Liver (tissue), 9 donors: ENCODE data around the gene PPP2R5C. TPM values are rescaled to one million over a fixed set of nuclear protein-coding genes. Genes with fewer than 3 reads are reported as not detected.

Experiments
- DNase-seq: peaks from one replicate; pipeline ENCODE4 v3.0.0-alpha.2; 2017; ENCODE audit warnings: low spot score
- H3K27ac ChIP-seq, 2 donors: one replicate each; pipeline ENCODE4 v1.7.0; 2013; ENCODE audit warnings: inconsistent platforms in 2 of 2, low read length in 2 of 2, control low read depth in 1 of 2, low read depth in 1 of 2, mild to moderate bottlenecking in 1 of 2
- H3K27me3 ChIP-seq, 4 donors: one replicate each; pipeline versions ENCODE4 v1.6.1 to v1.7.0; 2013; ENCODE audit warnings: low read length in 3 of 4, inconsistent platforms in 1 of 4, mild to moderate bottlenecking in 1 of 4, moderate library complexity in 1 of 4; ENCODE audit not compliant: control insufficient read depth in 4 of 4, insufficient read depth in 4 of 4
- H3K36me3 ChIP-seq, 4 donors: one replicate each; pipeline versions ENCODE4 v1.6.1 to v1.7.0; 2013; ENCODE audit warnings: low read length in 3 of 4, mild to moderate bottlenecking in 3 of 4, low read depth in 1 of 4, moderate library complexity in 1 of 4; ENCODE audit not compliant: control insufficient read depth in 4 of 4, insufficient read depth in 3 of 4
- H3K4me1 ChIP-seq, 4 donors: one replicate each; pipeline versions ENCODE4 v1.6.1 to v1.7.0; 2013; ENCODE audit warnings: low read length in 3 of 4, mild to moderate bottlenecking in 3 of 4, moderate library complexity in 1 of 4; ENCODE audit not compliant: control insufficient read depth in 4 of 4, insufficient read depth in 4 of 4
- H3K4me3 ChIP-seq, 3 donors: one replicate each; pipeline versions ENCODE4 v1.6.1 to v1.7.0; 2013; ENCODE audit warnings: low read length in 3 of 3, control low read depth in 1 of 3, low read depth in 1 of 3, mild to moderate bottlenecking in 1 of 3
- H3K9ac ChIP-seq, 2 donors: one replicate each; pipeline ENCODE4 v1.7.0; 2013; ENCODE audit warnings: low read length in 2 of 2, mild to moderate bottlenecking in 2 of 2, moderate library complexity in 2 of 2, control low read depth in 1 of 2, low read depth in 1 of 2
- H3K9me3 ChIP-seq, 4 donors: one replicate each; pipeline versions ENCODE4 v1.6.1 to v1.7.0; 2013; ENCODE audit warnings: low read length in 3 of 4; ENCODE audit not compliant: control insufficient read depth in 4 of 4
- EGR1 ChIP-seq, 2 donors: IDR thresholded peaks; 2 replicates each; pipeline ENCODE4 v1.6.1; 2016 to 2018; ENCODE audit warnings: antibody characterized with exemption in 2 of 2, low read depth in 2 of 2
- FOXA1 ChIP-seq: IDR thresholded peaks from 2 replicates; pipeline ENCODE4 v1.6.1; 2016; ENCODE audit warnings: antibody characterized with exemption
- FOXA2 ChIP-seq: IDR thresholded peaks from 2 replicates; pipeline ENCODE4 v1.6.1; 2016; ENCODE audit warnings: antibody characterized with exemption
- GABPA ChIP-seq, 2 donors: IDR thresholded peaks in 1 of 2; conservative IDR thresholded peaks in 1 of 2; 2 replicates each; pipeline ENCODE4 v1.6.1; 2016; ENCODE audit warnings: antibody characterized with exemption in 2 of 2, mild to moderate bottlenecking in 1 of 2, moderate library complexity in 1 of 2
- HNF4A ChIP-seq, 2 donors: conservative IDR thresholded peaks; 2 replicates each; pipeline ENCODE4 v1.6.1; 2016; ENCODE audit warnings: antibody characterized with exemption in 2 of 2, mild to moderate bottlenecking in 2 of 2
- HNF4G ChIP-seq: IDR thresholded peaks from 2 replicates; pipeline ENCODE4 v1.6.1; 2016; ENCODE audit warnings: antibody characterized with exemption
- NR2F2 ChIP-seq: IDR thresholded peaks from 2 replicates; pipeline ENCODE4 v1.6.1; 2016; ENCODE audit warnings: antibody characterized with exemption
- RAD21 ChIP-seq, 2 donors: IDR thresholded peaks; 2 replicates each; pipeline ENCODE4 v1.6.1; 2016; ENCODE audit warnings: antibody characterized with exemption in 2 of 2, mild to moderate bottlenecking in 2 of 2
- REST ChIP-seq: IDR thresholded peaks from 2 replicates; pipeline ENCODE4 v1.6.1; 2016; ENCODE audit warnings: antibody characterized with exemption, mild to moderate bottlenecking
- RXRA ChIP-seq, 2 donors: IDR thresholded peaks; 2 replicates each; pipeline ENCODE4 v1.6.1; 2017 to 2018; ENCODE audit warnings: antibody characterized with exemption in 2 of 2, mild to moderate bottlenecking in 1 of 2
- SP1 ChIP-seq: IDR thresholded peaks from 2 replicates; pipeline ENCODE4 v1.6.1; 2018; ENCODE audit warnings: antibody characterized with exemption, mild to moderate bottlenecking
- YY1 ChIP-seq: IDR thresholded peaks from 2 replicates; pipeline ENCODE4 v1.6.1; 2016; ENCODE audit warnings: antibody characterized with exemption, mild to moderate bottlenecking
- ZBTB33 ChIP-seq: IDR thresholded peaks from 2 replicates; pipeline ENCODE4 v1.6.1; 2016; ENCODE audit warnings: antibody characterized with exemption
- WGBS: extraction: QIAGEN DNeasy Blood & Tissue Kit; methylation state at CpG from one replicate; pipeline ENCODE4 v1.1.7; 2013; 5-methylcytosine and 5-hydroxymethylcytosine counted together
- polyA plus RNA-seq, 2 donors: library from polyadenylated mRNA; stranded (reverse) in 1 of 2; unstranded in 1 of 2; fragments of 200-250 nt in 1 of 2; fragments of >200 nt in 1 of 2; fragmentation: Nextera tagmentation in 1 of 2; extraction: Ambion mirVana in 1 of 2; gene quantifications; one replicate each; pipeline versions ENCODE4 v1.2.1 to v1.2.3, GENCODE V29; 2013 to 2015
- total RNA-seq, 2 donors: library from RNA; depleted of rRNA; stranded (reverse); fragments of >200 nt; gene quantifications; one replicate each; pipeline ENCODE4 v1.2.3, GENCODE V29; 2014
- TF ChIP-seq, protein P1 (sequence below): fragments of 150-350 bp; IDR thresholded peaks from 2 replicates; pipeline ENCODE4 v1.5.1; 2017; ENCODE audit warnings: improper control_type of control experiment, low read depth, low read length; ENCODE audit not compliant: missing input control
- TF ChIP-seq, protein P2 (sequence below): IDR thresholded peaks from 2 replicates; pipeline ENCODE4 v1.6.1; 2016; ENCODE audit warnings: antibody characterized with exemption
- donor health status: healthy.
- donor health status: healthy.
- donor health status: healthy.
- donor health status: healthy.
- donor health status: healthy.

Gene PPP2R5C
- total and polyA plus RNA-seq, 4 donors = 33.5 to 52.3 (median 43.9) TPM

DNA sequence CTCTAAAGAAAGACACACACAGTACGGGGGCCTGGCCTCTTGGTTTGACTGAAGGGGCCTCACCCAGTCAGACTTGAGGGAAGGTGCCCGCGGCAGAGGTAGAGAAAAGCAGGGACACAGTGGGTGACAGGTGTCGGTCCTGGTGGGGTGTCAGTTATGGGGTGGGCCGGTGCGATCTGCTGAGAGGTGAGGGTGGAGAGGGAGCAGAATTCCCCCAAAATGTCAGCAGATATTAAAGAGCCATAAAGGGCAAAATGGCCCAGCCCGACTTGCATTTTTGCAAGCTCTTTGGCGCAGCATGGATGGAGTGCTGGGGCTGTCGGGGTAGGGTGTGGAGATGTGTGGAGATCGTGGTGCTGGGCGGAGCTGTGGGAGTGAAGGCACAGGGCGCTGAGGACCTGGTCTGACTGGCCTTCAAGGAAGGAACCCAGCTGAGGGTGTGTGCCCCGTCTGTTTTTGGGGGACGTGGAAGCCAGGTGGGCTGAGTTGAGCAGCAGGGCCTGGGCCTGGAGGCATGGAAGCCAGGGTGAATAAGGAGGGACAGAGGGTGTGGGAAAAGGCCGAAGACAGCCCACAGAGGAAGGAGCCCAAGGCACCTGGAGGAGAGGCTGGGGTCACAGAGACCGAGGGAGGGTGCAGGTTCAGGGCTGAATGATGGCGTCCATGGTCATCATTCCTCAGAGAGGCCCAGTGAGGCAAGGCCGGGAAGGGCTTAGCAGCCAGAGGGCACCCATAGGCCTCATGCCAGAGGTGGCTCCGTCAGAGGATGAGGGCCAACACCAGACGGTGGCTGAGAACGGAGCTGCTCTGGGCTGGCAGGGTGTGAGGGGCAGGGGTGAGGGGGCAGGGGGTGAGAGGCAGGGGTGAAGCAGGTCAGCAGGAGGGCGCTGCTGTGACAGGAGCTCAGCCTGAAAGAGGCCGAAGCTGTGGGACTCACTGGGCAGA lies 154.6 kb downstream of the PPP2R5C start:
- Histone ChIP-seq H3K36me3 (peaks cover 6 to 40% (median 21%) of the 10 kb centered on the region in 4 donors), H3K9me3 (no peaks in the 10 kb centered on the region), H3K27ac (no peak overlapping the region), H3K4me1 (no peaks in the 10 kb centered on the region), H3K27me3 (no peaks in the 10 kb centered on the region), H3K4me3 (no peak overlapping the region), H3K9ac (no peak overlapping the region)
- TF ChIP-seq HNF4A (conservative IDR thresholded peaks at IDR 0.05) = no peak
- no peak for TF ChIP-seq FOXA1
- no peak for TF ChIP-seq GABPA (IDR thresholded peaks at IDR 0.05 in 1 of 2, conservative IDR thresholded peaks at IDR 0.05 in 1 of 2)
- TF ChIP-seq YY1 = no peak
- no peak for TF ChIP-seq REST
- TF ChIP-seq ZBTB33 = no peak
- TF ChIP-seq SP1 = no peak
- TF ChIP-seq, protein P1, sequence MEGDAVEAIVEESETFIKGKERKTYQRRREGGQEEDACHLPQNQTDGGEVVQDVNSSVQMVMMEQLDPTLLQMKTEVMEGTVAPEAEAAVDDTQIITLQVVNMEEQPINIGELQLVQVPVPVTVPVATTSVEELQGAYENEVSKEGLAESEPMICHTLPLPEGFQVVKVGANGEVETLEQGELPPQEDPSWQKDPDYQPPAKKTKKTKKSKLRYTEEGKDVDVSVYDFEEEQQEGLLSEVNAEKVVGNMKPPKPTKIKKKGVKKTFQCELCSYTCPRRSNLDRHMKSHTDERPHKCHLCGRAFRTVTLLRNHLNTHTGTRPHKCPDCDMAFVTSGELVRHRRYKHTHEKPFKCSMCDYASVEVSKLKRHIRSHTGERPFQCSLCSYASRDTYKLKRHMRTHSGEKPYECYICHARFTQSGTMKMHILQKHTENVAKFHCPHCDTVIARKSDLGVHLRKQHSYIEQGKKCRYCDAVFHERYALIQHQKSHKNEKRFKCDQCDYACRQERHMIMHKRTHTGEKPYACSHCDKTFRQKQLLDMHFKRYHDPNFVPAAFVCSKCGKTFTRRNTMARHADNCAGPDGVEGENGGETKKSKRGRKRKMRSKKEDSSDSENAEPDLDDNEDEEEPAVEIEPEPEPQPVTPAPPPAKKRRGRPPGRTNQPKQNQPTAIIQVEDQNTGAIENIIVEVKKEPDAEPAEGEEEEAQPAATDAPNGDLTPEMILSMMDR = no peak
- no peak for TF ChIP-seq HNF4G
- TF ChIP-seq NR2F2 = no peak
- TF ChIP-seq RXRA (IDR thresholded peaks at IDR 0.05) = no peak
- no peak for TF ChIP-seq EGR1 (IDR thresholded peaks at IDR 0.05; ENCODE audit: low read depth in 2 of 2)
- no peak for TF ChIP-seq RAD21 (IDR thresholded peaks at IDR 0.05)
- no peak for TF ChIP-seq FOXA2
- TF ChIP-seq, protein P2, sequence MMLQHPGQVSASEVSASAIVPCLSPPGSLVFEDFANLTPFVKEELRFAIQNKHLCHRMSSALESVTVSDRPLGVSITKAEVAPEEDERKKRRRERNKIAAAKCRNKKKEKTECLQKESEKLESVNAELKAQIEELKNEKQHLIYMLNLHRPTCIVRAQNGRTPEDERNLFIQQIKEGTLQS = no peak
- no peak for DNase-seq
- WGBS = 95% methylated on average over 23 of the region's 23 CpGs
